ENCODE results near the gene B4GALT6. TPM values are rescaled to one million over a fixed set of nuclear protein-coding genes. Genes with fewer than 3 reads are reported as not detected.

The B4GALT6 gene
- total and polyA plus RNA-seq, 2 of the 13 experiments (the other 11 are each of a cell fraction or from before 2014, with no cell fraction given), result 1.9 to 3.3 TPM

- TF ChIP-seq ZNF407 (CRISPR knock-in tag; IDR thresholded peaks at IDR 0.05; ENCODE audit: not compliant biosample characterization) (no peak), REXO4 (CRISPR knock-in tag; IDR thresholded peaks at IDR 0.05; ENCODE audit: borderline replicate concordance) (no peak), ZNF274 (CRISPR knock-in tag; IDR thresholded peaks at IDR 0.05) (no peak), SMARCC2 (IDR thresholded peaks at IDR 0.05) (no peak), PRDM4 (CRISPR knock-in tag; IDR thresholded peaks at IDR 0.05; ENCODE audit: borderline replicate concordance) (no peak), ZNF557 (CRISPR knock-in tag; IDR thresholded peaks at IDR 0.05) (no peak), SATB2 (CRISPR knock-in tag; IDR thresholded peaks at IDR 0.05) (no peak), ZNF33A (CRISPR knock-in tag; IDR thresholded peaks at IDR 0.05; ENCODE audit: borderline replicate concordance) (no peak), CTCF (CRISPR knock-in tag; IDR thresholded peaks at IDR 0.05) (no peak), ZNF746 (CRISPR knock-in tag; IDR thresholded peaks at IDR 0.05) (no peak), GZF1 (CRISPR knock-in tag; IDR thresholded peaks at IDR 0.05) (no peak), ZC3H4 (CRISPR knock-in tag; IDR thresholded peaks at IDR 0.05; ENCODE audit: borderline replicate concordance) (no peak), RARA (CRISPR knock-in tag; IDR thresholded peaks at IDR 0.05) (peak; percentile 64)
- TF ChIP-seq, protein P1, sequence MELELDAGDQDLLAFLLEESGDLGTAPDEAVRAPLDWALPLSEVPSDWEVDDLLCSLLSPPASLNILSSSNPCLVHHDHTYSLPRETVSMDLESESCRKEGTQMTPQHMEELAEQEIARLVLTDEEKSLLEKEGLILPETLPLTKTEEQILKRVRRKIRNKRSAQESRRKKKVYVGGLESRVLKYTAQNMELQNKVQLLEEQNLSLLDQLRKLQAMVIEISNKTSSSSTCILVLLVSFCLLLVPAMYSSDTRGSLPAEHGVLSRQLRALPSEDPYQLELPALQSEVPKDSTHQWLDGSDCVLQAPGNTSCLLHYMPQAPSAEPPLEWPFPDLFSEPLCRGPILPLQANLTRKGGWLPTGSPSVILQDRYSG (CRISPR knock-in tag; IDR thresholded peaks at IDR 0.05), result no peak
Measured at GRCh38 chr18:31591628-31592027, 92.8 kb downstream of the B4GALT6 start, which contains the start of gene TTR (continued).

Data from HepG2 (cell line).